Endothelial cell of umbilical vein (primary cell): ENCODE results near the gene EPAS1. TPM values are rescaled to one million over a fixed set of nuclear protein-coding genes. Genes with fewer than 3 reads are reported as not detected.

Experiments
- BruUV-seq: library from RNA; stranded (reverse); fragments of 400-500 nt; replicated peaks from 2 replicates; lab custom pipeline; 2021; lab: Mats Ljungman, UMichigan
- CTCF ChIA-PET: fragments of 300-600, 350-600 bp; sonication (Branson Sonifier 250); formaldehyde crosslinking; loops from one replicate; lab custom pipeline; 2021; ENCODE audit warnings: antibody characterized with exemption, inconsistent platforms; lab: Charles Lee
- POLR2A ChIA-PET: fragments of 300-600, 350-600 bp; sonication (Branson Sonifier 250); formaldehyde crosslinking; loops from one replicate; lab custom pipeline; 2021; ENCODE audit warnings: antibody characterized with exemption, inconsistent platforms; lab: Charles Lee
- DNase-seq: peaks from one replicate; pipeline ENCODE4 v3.0.0-alpha.2; 2011; ENCODE audit warnings: low read depth, low spot score
- FAIRE-seq: peaks from 2 replicates; lab custom pipeline; 2011; peaks lifted over from hg19 to GRCh38; lab: Jason Lieb, UNC
- H2AFZ ChIP-seq: 2 replicates; pipeline ENCODE4 v1.6.0; 2012; ENCODE audit warnings: low read depth, low read length, control low read depth, inconsistent platforms
- H3K27ac ChIP-seq: 2 replicates; pipeline ENCODE4 v1.5.1; 2011; ENCODE audit warnings: low read depth, mild to moderate bottlenecking, control low read depth, low read length, moderate library complexity; ENCODE audit not compliant: insufficient read depth
- H3K27me3 ChIP-seq, 2 experiments: 2 replicates each; pipeline versions ENCODE4 v1.6.0 to v1.6.1; 2011; ENCODE audit warnings: low read length in 2 of 2, mixed read lengths in 1 of 2; ENCODE audit not compliant: control insufficient read depth in 2 of 2, insufficient read depth in 2 of 2
- H3K36me3 ChIP-seq, 2 experiments: 2 replicates in 1 of 2; 3 replicates in 1 of 2; pipeline ENCODE4 v1.5.1; 2011; ENCODE audit warnings: low read length in 2 of 2, mild to moderate bottlenecking in 1 of 2, moderate library complexity in 1 of 2; ENCODE audit not compliant: control insufficient read depth in 2 of 2, insufficient read depth in 2 of 2; ENCODE audit errors: extremely low read depth in 1 of 2
- H3K4me1 ChIP-seq: 3 replicates; pipeline ENCODE4 v1.5.1; 2011; ENCODE audit warnings: mild to moderate bottlenecking, low read length; ENCODE audit not compliant: control insufficient read depth, insufficient read depth; ENCODE audit errors: extremely low read depth
- H3K4me2 ChIP-seq: 2 replicates; pipeline ENCODE4 v1.6.1; 2011; ENCODE audit warnings: low read length, control low read depth, mixed read lengths; ENCODE audit not compliant: insufficient read depth
- H3K4me3 ChIP-seq, 3 experiments: fragments of 200-600 bp in 1 of 3; sonication (generic), shearing (Covaris generic) in 1 of 3; replicated peaks in 1 of 3; 2 replicates each; pipeline ENCODE4 v1.5.1; 2011 to 2016; ENCODE audit warnings: control low read depth in 3 of 3, low read length in 3 of 3, mild to moderate bottlenecking in 2 of 3, inconsistent platforms in 1 of 3, low read depth in 1 of 3, moderate library complexity in 1 of 3; ENCODE audit not compliant: insufficient read depth in 1 of 3
- H3K79me2 ChIP-seq: 2 replicates; pipeline ENCODE4 v1.6.0; 2012; ENCODE audit warnings: low read length, inconsistent platforms; ENCODE audit not compliant: control insufficient read depth, insufficient read depth
- H3K9ac ChIP-seq: replicated peaks from 2 replicates; pipeline ENCODE3; 2011; ENCODE audit warnings: low read length, control low read depth; ENCODE audit not compliant: insufficient read depth; ENCODE audit errors: extremely low read depth
- H3K9me1 ChIP-seq: replicated peaks from 3 replicates; pipeline ENCODE4 v1.6.0; 2011; ENCODE audit warnings: mild to moderate bottlenecking, low read length; ENCODE audit not compliant: control insufficient read depth, insufficient read depth; ENCODE audit errors: extremely low read depth
- H3K9me3 ChIP-seq: replicated peaks from 2 replicates; pipeline ENCODE4 v1.5.1; 2012; ENCODE audit warnings: low read length, inconsistent platforms; ENCODE audit not compliant: control insufficient read depth, insufficient read depth
- H4K20me1 ChIP-seq: replicated peaks from 2 replicates; pipeline ENCODE3; 2011; ENCODE audit warnings: mild to moderate bottlenecking, low read length; ENCODE audit not compliant: control insufficient read depth, insufficient read depth; ENCODE audit errors: extremely low read depth
- CTCF ChIP-seq, 2 donors: IDR thresholded peaks; 1 replicate in 1 of 2; 2 replicates in 1 of 2; pipeline ENCODE4 v1.5.1; 2011; ENCODE audit warnings: low read length in 2 of 2, mild to moderate bottlenecking in 2 of 2, moderate library complexity in 2 of 2, control low read depth in 1 of 2, inconsistent platforms in 1 of 2, low read depth in 1 of 2; ENCODE audit not compliant: insufficient read depth in 1 of 2; ENCODE audit errors: extremely low read depth in 1 of 2
- EZH2 ChIP-seq: IDR thresholded peaks from 2 replicates; pipeline ENCODE4 v1.6.1; 2012; ENCODE audit warnings: borderline replicate concordance, low read depth, mild to moderate bottlenecking, moderate library complexity, low read length, inconsistent platforms; ENCODE audit not compliant: severe bottlenecking
- FOS ChIP-seq: IDR thresholded peaks from 2 replicates; pipeline ENCODE4 v1.6.1; 2011; ENCODE audit warnings: mild to moderate bottlenecking, low read length, moderate library complexity, borderline replicate concordance; ENCODE audit not compliant: insufficient read depth
- GATA2 ChIP-seq: IDR thresholded peaks from 2 replicates; pipeline ENCODE4 v1.7.0; 2011; ENCODE audit warnings: low read depth, mild to moderate bottlenecking, moderate library complexity, mixed read lengths, low read length; ENCODE audit not compliant: insufficient read length, insufficient read depth
- JUN ChIP-seq: IDR thresholded peaks from 2 replicates; pipeline ENCODE4 v1.6.1; 2011; ENCODE audit warnings: borderline replicate concordance, low read depth; ENCODE audit not compliant: insufficient read length, insufficient read depth
- MAX ChIP-seq: IDR thresholded peaks from 2 replicates; pipeline ENCODE4 v1.6.1; 2011; ENCODE audit not compliant: insufficient read depth, insufficient read length
- MYC ChIP-seq: IDR thresholded peaks from one replicate; pipeline ENCODE4 v1.6.1; 2011; ENCODE audit warnings: mild to moderate bottlenecking, low read depth, low read length
- POLR2A ChIP-seq: IDR thresholded peaks from 2 replicates; pipeline ENCODE4 v1.6.1; 2012; ENCODE audit warnings: low read depth, mild to moderate bottlenecking, control low read depth, low read length
- POLR2AphosphoS5 ChIP-seq: IDR thresholded peaks from 2 replicates; pipeline ENCODE4 v1.6.1; 2012; ENCODE audit warnings: low read depth, mild to moderate bottlenecking, control low read depth, low read length, moderate library complexity; ENCODE audit not compliant: insufficient read depth
- dilution Hi-C: fragments of 300-500 bp; cut with MboI; formaldehyde crosslinking; loops from one replicate; pipeline ENCODE4 v1.15.0; 2019; ENCODE audit warnings: low sequenced_read_pairs; ENCODE audit not compliant: extremely low pct_ligation_motif_present
- intact Hi-C: fragments of 100-400 bp; cut with micrococcal nuclease; formaldehyde crosslinking; loops from one replicate; pipeline ENCODE4 v1.10.0; 2022
- polyA plus RNA-seq, 4 experiments: library from polyadenylated mRNA; depleted of rRNA in 3 of 4; stranded (reverse) in 3 of 4; unstranded in 1 of 4; fragments of >200 nt; gene quantifications; 2 replicates each; pipeline versions ENCODE4 v1.2.1 to v1.2.3, GENCODE V29; 2011 to 2012; ENCODE audit warnings: missing spikeins in 1 of 4
- total RNA-seq: library from RNA; stranded (reverse); gene quantifications from 2 replicates; pipeline ENCODE4 v1.2.3, GENCODE V29; 2021

Gene EPAS1
- total and polyA plus RNA-seq, 2 donors (not counting 3 experiments of a cell fraction or from before 2014, with no cell fraction given), result 229 to 374 TPM

GRCh38 chr2:46361920-46362666, 64.9 kb downstream of the EPAS1 start:
- Histone ChIP-seq H3K4me2 (no peak overlapping the region), H3K4me1 (peaks cover 24% of the 10 kb centered on the region), H3K36me3 (peaks cover 30 to 49% of the 10 kb centered on the region in 2 experiments), H2AFZ (no peak overlapping the region), H3K4me3 (no peak overlapping the region), H4K20me1 (no peaks in the 10 kb centered on the region), H3K27me3 (no peaks in the 10 kb centered on the region), H3K79me2 (no peaks in the 10 kb centered on the region), H3K9me1 (no peaks in the 10 kb centered on the region), H3K9me3 (no peaks in the 10 kb centered on the region), H3K9ac (no peak overlapping the region), H3K27ac (no peak overlapping the region)
- no peak for FAIRE-seq
- CTCF ChIA-PET, result interaction anchor here (0.7 to 3.0 kb wide), 11 partner anchors 9 to 369 kb away, joined by 3 to 31 read pairs (median 9); partner anchors contain the start of gene EPAS1
- dilution Hi-C loops (no loop called here), intact Hi-C loops (no loop called here)
- no TSS peak for BruUV-seq
- no peak for DNase-seq
- POLR2A ChIA-PET, result interaction anchor here (1.2 kb wide), 1 partner anchor 65 kb away, joined by 3 read pairs; the partner anchor contains the start of gene EPAS1
- TF ChIP-seq MAX, result no peak

GRCh38 chr2:46362667-46363012, 65.4 kb downstream of the EPAS1 start:
- Histone ChIP-seq H3K4me2 (no peak overlapping the region), H3K9ac (no peak overlapping the region), H3K4me3 (no peak overlapping the region), H2AFZ (no peak overlapping the region), H3K36me3 (peaks cover 26 to 46% of the 10 kb centered on the region in 2 experiments), H3K27me3 (no peaks in the 10 kb centered on the region), H3K27ac (no peak overlapping the region), H3K9me3 (no peaks in the 10 kb centered on the region), H4K20me1 (no peaks in the 10 kb centered on the region), H3K4me1 (peaks cover 24% of the 10 kb centered on the region), H3K79me2 (no peaks in the 10 kb centered on the region), H3K9me1 (no peaks in the 10 kb centered on the region)
- no peak for TF ChIP-seq JUN
- no peak for TF ChIP-seq GATA2
- no peak for TF ChIP-seq MAX
- TF ChIP-seq MYC, result no peak
- no peak for TF ChIP-seq POLR2AphosphoS5
- no peak for TF ChIP-seq CTCF (IDR thresholded peaks at IDR 0.05; ENCODE audit: extremely low read depth in 1 of 2, insufficient read depth in 1 of 2, low read depth in 1 of 2, low read length in 2 of 2)
- no peak for TF ChIP-seq FOS
- no peak for TF ChIP-seq POLR2A
- no peak for TF ChIP-seq EZH2
- dilution Hi-C loops, result no loop called here
- ChIA-PET CTCF (interaction anchor here (0.7 to 3.0 kb wide), 14 partner anchors 10 to 370 kb away, joined by 3 to 31 read pairs (median 8); partner anchors contain the start of gene EPAS1), POLR2A (interaction anchor here (1.2 kb wide), 1 partner anchor 65 kb away, joined by 3 read pairs; the partner anchor contains the start of gene EPAS1)
- no TSS peak for BruUV-seq
- FAIRE-seq, result no peak
- intact Hi-C loops, result no loop called here
- DNase-seq, result no peak
